Measurements from ENCODE around the gene DENND1A.

GRCh38 chr9:123608104-123608503 is 321.8 kb downstream of the DENND1A start:
- no peak for TF ChIP-seq ZNF423 (CRISPR knock-in tag; IDR thresholded peaks at IDR 0.05)
- no peak for TF ChIP-seq FOXP1 (CRISPR knock-in tag; IDR thresholded peaks at IDR 0.05; ENCODE audit: borderline replicate concordance)
- TF ChIP-seq NFE2L1 (CRISPR knock-in tag; IDR thresholded peaks at IDR 0.05), result no peak
- TF ChIP-seq OVOL2 (CRISPR knock-in tag; IDR thresholded peaks at IDR 0.05; ENCODE audit: borderline replicate concordance), result no peak
- TF ChIP-seq TCF7 (CRISPR knock-in tag; IDR thresholded peaks at IDR 0.05; ENCODE audit: low read depth), result no peak
- TF ChIP-seq ZNF263 (CRISPR knock-in tag; IDR thresholded peaks at IDR 0.05; ENCODE audit: low read depth), result no peak
- no peak for TF ChIP-seq CTCF (IDR thresholded peaks at IDR 0.05)
- TF ChIP-seq MAX (CRISPR knock-in tag; IDR thresholded peaks at IDR 0.05), result no peak
- TF ChIP-seq STAT6 (CRISPR knock-in tag; conservative IDR thresholded peaks at IDR 0.05; ENCODE audit: low read depth), result no peak
- no peak for TF ChIP-seq TEAD4 (CRISPR knock-in tag; IDR thresholded peaks at IDR 0.05)
- TF ChIP-seq NFYB (CRISPR knock-in tag; conservative IDR thresholded peaks at IDR 0.05; ENCODE audit: low read depth), result no peak
- TF ChIP-seq ESRRA (CRISPR knock-in tag; IDR thresholded peaks at IDR 0.05; ENCODE audit: borderline replicate concordance), result no peak
- TF ChIP-seq SP1 (CRISPR knock-in tag; conservative IDR thresholded peaks at IDR 0.05), result no peak
